ENCODE data around the gene DCTN3. TPM values are rescaled to one million over a fixed set of nuclear protein-coding genes. Genes with fewer than 3 reads are reported as not detected.

Gene DCTN3
- total and polyA plus RNA-seq, 2 experiments from 2014 or later, result 130 to 148 TPM

GRCh38 chr9:34650816-34651215 is 30.5 kb upstream of the DCTN3 start:
- Histone ChIP-seq H3K9ac (no peak overlapping the region), H3K9me3 (ENCODE audit: low read depth) (no peaks in the 10 kb centered on the region), H2AFZ (no peak overlapping the region), H3K79me2 (ENCODE audit: insufficient read depth) (peaks cover 15% of the 10 kb centered on the region), H3K27me3 (replicated peaks; ENCODE audit: insufficient read depth) (no peaks in the 10 kb centered on the region), H3K4me1 (ENCODE audit: insufficient read depth) (peaks cover 51% of the 10 kb centered on the region), H3K27ac (peak overlapping the region; percentile 82), H3F3A (ENCODE audit: insufficient read depth) (peaks cover 22% of the 10 kb centered on the region; the same call in 1 of the 2 replicates), H3K4me2 (ENCODE audit: unreplicated experiment) (no peak overlapping the region), H3K4me3 (0 out of 2 replicates have a peak overlapping the region, but pooled peaks have one; percentile 67), H3K36me3 (ENCODE audit: low read depth) (no peaks in the 10 kb centered on the region), H3K9me2 (ENCODE audit: insufficient read depth) (no peaks in the 10 kb centered on the region), H4K20me1 (ENCODE audit: insufficient read depth) (no peaks in the 10 kb centered on the region)
- in situ Hi-C loops (cut with MboI), result no loop called here
- no peak for DNase-seq
- TF ChIP-seq EZH2phosphoT487 (IDR thresholded peaks at IDR 0.05; ENCODE audit: insufficient read depth, low read depth) (no peak), EZH2 (IDR thresholded peaks at IDR 0.05; ENCODE audit: insufficient read depth, poor library complexity, severe bottlenecking) (no peak)
- 88 to 89% methylated on average over 5 of the region's 5 CpGs for WGBS, 2 experiments (ENCODE audit: low coverage in 1 of 2, low lambda C conversion rate in 2 of 2, missing lambda C conversion rate in 2 of 2)

- H3F3A ChIP-seq (ENCODE audit: insufficient read depth), result peaks cover 22% of the 10 kb centered on the region; the same call in 1 of the 2 replicates
- H3K4me2 ChIP-seq (ENCODE audit: unreplicated experiment), result no peak overlapping the region
- no peaks in the 10 kb centered on the region for H4K20me1 ChIP-seq (ENCODE audit: insufficient read depth)
- H3K36me3 ChIP-seq (ENCODE audit: low read depth), result no peaks in the 10 kb centered on the region
- H3K9me2 ChIP-seq (ENCODE audit: insufficient read depth), result no peaks in the 10 kb centered on the region
- TF ChIP-seq EZH2phosphoT487 (IDR thresholded peaks at IDR 0.05; ENCODE audit: insufficient read depth, low read depth) (no peak), EZH2 (IDR thresholded peaks at IDR 0.05; ENCODE audit: insufficient read depth, poor library complexity, severe bottlenecking) (no peak)
- no peak overlapping the region for H3K9ac ChIP-seq
- no peak overlapping the region for H2AFZ ChIP-seq
- no peak overlapping the region for H3K27ac ChIP-seq
- 91 to 94% methylated on average over 8 of the region's 8 CpGs for WGBS, 2 experiments (ENCODE audit: low coverage in 1 of 2, low lambda C conversion rate in 2 of 2, missing lambda C conversion rate in 2 of 2)
- H3K4me3 ChIP-seq, result no peak overlapping the region
- DNase-seq, result no peak
- H3K4me1 ChIP-seq (ENCODE audit: insufficient read depth), result peaks cover 36% of the 10 kb centered on the region
- peaks cover 15% of the 10 kb centered on the region for H3K79me2 ChIP-seq (ENCODE audit: insufficient read depth)
- H3K27me3 ChIP-seq (replicated peaks; ENCODE audit: insufficient read depth), result no peaks in the 10 kb centered on the region
- no peaks in the 10 kb centered on the region for H3K9me3 ChIP-seq (ENCODE audit: low read depth)
- in situ Hi-C loops (cut with MboI), result no loop called here
These were observed 28.4 kb upstream of the DCTN3 start for GRCh38 chr9:34648673-34649072.

- peaks cover 18% of the 10 kb centered on the region; the same call in 1 of the 2 replicates for H3F3A ChIP-seq (ENCODE audit: insufficient read depth)
- no peak overlapping the region for H3K27ac ChIP-seq
- H3K4me3 ChIP-seq, result peak overlapping the region; percentile 78
- H3K4me1 ChIP-seq (ENCODE audit: insufficient read depth), result peaks cover 26% of the 10 kb centered on the region
- peak overlapping the region; percentile 80 for H3K4me2 ChIP-seq (ENCODE audit: unreplicated experiment)
- H3K9me2 ChIP-seq (ENCODE audit: insufficient read depth), result no peaks in the 10 kb centered on the region
- H2AFZ ChIP-seq, result no peak overlapping the region; the same call in 1 of the 2 replicates
- H4K20me1 ChIP-seq (ENCODE audit: insufficient read depth), result no peaks in the 10 kb centered on the region
- 41 to 48% methylated on average over 10 of the region's 10 CpGs for WGBS, 2 experiments (ENCODE audit: low coverage in 1 of 2, low lambda C conversion rate in 2 of 2, missing lambda C conversion rate in 2 of 2)
- no peaks in the 10 kb centered on the region for H3K9me3 ChIP-seq (ENCODE audit: low read depth)
- H3K36me3 ChIP-seq (ENCODE audit: low read depth), result no peaks in the 10 kb centered on the region
- H3K27me3 ChIP-seq (replicated peaks; ENCODE audit: insufficient read depth), result no peaks in the 10 kb centered on the region
- in situ Hi-C loops (cut with MboI), result no loop called here
- H3K9ac ChIP-seq, result peak overlapping the region; percentile 85
- peaks cover 15% of the 10 kb centered on the region for H3K79me2 ChIP-seq (ENCODE audit: insufficient read depth)
- TF ChIP-seq EZH2phosphoT487 (IDR thresholded peaks at IDR 0.05; ENCODE audit: insufficient read depth, low read depth) (no peak), EZH2 (IDR thresholded peaks at IDR 0.05; ENCODE audit: insufficient read depth, poor library complexity, severe bottlenecking) (no peak)
- no peak for DNase-seq
These were observed 27.4 kb upstream of the DCTN3 start for GRCh38 chr9:34647651-34648050.

- Histone ChIP-seq H3K79me2 (ENCODE audit: insufficient read depth) (peaks cover 15% of the 10 kb centered on the region), H3K36me3 (ENCODE audit: low read depth) (no peaks in the 10 kb centered on the region), H3K4me3 (peak overlapping the region; percentile 78), H3K9me2 (ENCODE audit: insufficient read depth) (no peaks in the 10 kb centered on the region), H3K9ac (peak overlapping the region; percentile 85), H4K20me1 (ENCODE audit: insufficient read depth) (no peaks in the 10 kb centered on the region), H3K27ac (peak overlapping the region; percentile 74), H3K9me3 (ENCODE audit: low read depth) (no peaks in the 10 kb centered on the region), H3K4me2 (ENCODE audit: unreplicated experiment) (peak overlapping the region; percentile 80), H3K27me3 (replicated peaks; ENCODE audit: insufficient read depth) (no peaks in the 10 kb centered on the region), H3F3A (ENCODE audit: insufficient read depth) (peaks cover 13% of the 10 kb centered on the region; the same call in 1 of the 2 replicates), H2AFZ (peak overlapping the region; percentile 95), H3K4me1 (ENCODE audit: insufficient read depth) (peaks cover 20% of the 10 kb centered on the region)
- in situ Hi-C loops (cut with MboI), result no loop called here
- WGBS, 2 experiments (ENCODE audit: low coverage in 1 of 2, low lambda C conversion rate in 2 of 2, missing lambda C conversion rate in 2 of 2), result 0 to 2% methylated on average over 7 to 8 of the region's 8 CpGs
- no peak for TF ChIP-seq EZH2 (IDR thresholded peaks at IDR 0.05; ENCODE audit: insufficient read depth, poor library complexity, severe bottlenecking)
- no peak for TF ChIP-seq EZH2phosphoT487 (IDR thresholded peaks at IDR 0.05; ENCODE audit: insufficient read depth, low read depth)
- no peak for DNase-seq
These were observed 26.7 kb upstream of the DCTN3 start for GRCh38 chr9:34647084-34647403.

Data from GM23248 (cell line).